GM12874 (cell line): ENCODE measurements around the gene MAP4K4.

Experiments
- TF ChIP-seq, protein P1 (sequence below): IDR thresholded peaks from 2 replicates; pipeline ENCODE4 v1.5.1; 2011; ENCODE audit warnings: low read depth, mild to moderate bottlenecking, control low read depth, low read length, moderate library complexity; ENCODE audit not compliant: insufficient read depth

MAP4K4 gene

DNA sequence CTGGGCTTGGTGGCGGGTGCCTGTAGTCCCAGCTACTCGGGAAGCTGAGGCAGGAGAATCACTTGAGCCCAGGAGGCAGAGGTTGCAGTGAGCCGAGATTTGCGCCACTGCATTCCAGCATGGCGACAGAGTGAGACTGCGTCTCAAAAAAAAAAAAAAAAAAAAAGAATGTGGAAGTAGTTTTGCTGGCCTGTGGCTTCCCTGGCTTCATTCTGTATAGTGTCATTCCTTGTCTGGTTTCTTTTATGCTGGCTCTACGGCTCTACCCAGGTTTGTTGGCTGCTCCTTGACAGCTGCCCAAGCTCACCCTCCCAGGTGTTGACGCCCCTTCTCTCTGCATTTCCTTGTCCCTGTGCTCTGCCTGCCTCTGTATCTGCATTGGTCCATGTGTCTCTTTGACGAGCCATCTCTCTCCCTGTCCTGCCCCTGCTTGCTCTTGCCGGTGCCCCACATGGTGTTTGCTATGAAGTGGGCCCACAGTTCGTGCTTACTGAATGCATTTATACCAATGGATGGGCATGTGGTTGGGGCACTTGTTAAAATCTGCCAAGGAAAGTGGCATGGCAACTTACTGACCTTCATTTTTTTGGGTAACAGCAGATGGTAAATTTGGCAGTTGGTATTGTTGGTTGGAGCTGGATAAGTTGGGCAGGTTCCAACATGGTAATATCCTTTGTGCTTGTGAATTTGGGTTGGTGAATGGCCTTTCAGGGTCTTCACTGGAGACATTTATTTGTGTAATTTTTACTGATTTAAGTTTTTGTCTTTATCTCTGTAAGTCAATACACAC, 113.9 kb downstream of the MAP4K4 start:
- TF ChIP-seq, protein P1, sequence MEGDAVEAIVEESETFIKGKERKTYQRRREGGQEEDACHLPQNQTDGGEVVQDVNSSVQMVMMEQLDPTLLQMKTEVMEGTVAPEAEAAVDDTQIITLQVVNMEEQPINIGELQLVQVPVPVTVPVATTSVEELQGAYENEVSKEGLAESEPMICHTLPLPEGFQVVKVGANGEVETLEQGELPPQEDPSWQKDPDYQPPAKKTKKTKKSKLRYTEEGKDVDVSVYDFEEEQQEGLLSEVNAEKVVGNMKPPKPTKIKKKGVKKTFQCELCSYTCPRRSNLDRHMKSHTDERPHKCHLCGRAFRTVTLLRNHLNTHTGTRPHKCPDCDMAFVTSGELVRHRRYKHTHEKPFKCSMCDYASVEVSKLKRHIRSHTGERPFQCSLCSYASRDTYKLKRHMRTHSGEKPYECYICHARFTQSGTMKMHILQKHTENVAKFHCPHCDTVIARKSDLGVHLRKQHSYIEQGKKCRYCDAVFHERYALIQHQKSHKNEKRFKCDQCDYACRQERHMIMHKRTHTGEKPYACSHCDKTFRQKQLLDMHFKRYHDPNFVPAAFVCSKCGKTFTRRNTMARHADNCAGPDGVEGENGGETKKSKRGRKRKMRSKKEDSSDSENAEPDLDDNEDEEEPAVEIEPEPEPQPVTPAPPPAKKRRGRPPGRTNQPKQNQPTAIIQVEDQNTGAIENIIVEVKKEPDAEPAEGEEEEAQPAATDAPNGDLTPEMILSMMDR: no peak

DNA sequence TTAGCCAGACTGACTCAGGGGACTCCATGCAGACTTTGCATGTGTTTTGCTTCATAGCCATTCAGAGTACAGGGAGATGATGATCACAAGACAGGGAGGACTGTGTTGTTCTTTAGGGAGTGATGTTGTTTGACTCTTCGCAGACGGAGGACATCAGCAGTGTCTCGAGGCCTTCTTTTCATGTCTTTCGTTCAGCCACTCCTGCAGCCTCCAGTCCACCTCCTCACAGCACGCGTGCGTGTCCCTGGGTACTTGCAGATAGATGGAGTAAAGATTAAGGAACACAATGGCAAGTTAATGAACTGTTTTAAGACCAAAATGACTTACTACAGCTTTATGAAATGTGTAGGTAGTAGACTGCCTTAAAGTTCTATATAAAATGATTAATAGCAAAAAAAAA, 114.7 kb downstream of the MAP4K4 start:
- TF ChIP-seq, protein P1: no peak

GRCh38 chr2:101814752-101815151, 117.2 kb downstream of the MAP4K4 start:
- TF ChIP-seq, protein P1: no peak

DNA sequence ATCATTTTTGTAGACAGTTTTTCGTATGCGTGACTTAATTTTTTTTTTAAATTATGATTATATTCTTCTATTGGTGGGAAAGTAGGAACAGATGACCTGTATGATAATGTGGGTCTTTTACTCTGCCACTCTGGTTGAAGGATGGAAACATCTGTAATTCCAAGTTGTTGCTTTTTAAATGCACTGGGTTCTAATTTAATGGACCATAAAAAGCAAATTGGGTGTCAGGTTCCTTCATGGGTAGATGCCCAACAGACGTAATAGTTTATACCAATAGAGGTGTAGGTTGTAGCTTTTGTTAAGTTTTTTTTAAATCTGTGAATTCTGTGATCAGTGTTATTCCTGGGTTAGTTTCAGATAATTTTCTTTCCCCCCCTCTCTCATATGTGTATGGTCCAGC, 117.6 kb downstream of the MAP4K4 start:
- TF ChIP-seq, protein P1: no peak

DNA sequence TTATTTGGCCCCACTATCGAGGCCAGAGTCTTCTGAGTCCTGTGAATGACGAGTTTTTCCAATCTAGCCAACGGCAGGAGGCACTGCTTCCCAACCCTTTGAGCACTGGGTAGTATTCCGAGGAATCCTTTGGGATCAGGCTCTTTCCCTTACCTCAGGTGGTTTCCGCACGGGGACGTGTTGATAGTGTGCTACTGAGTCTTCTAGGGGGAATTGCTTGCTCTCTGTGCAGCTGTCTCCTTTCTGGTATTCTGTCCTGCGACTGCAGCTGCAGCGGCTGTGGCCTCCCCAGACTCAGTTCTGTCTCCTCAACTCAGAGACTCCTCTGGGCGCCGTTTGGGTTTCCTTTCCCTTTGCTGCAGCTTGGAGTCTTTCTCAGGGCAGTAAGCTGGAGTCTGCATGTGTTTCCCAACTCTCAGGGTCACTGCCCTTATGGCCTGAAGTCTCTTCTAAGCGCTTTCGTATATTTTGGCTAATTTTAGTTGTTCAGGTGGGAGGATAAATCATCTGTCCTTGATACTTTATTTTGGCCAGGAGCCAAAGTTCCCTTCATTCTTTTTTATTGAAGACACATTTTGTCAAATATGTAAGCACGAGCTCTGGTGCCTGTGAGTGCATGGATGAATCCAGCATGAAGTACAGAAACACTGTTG, 118.4 kb downstream of the MAP4K4 start:
- TF ChIP-seq, protein P1: no peak

- TF ChIP-seq, protein P1: no peak
Observed at GRCh38 chr2:101816598-101816997, 119.1 kb downstream of the MAP4K4 start.

- TF ChIP-seq, protein P1: no peak
Observed at GRCh38 chr2:101817481-101817880, 120.0 kb downstream of the MAP4K4 start.
